Smooth muscle cell (in vitro differentiated cells): ENCODE results near the gene BSND. TPM values are rescaled to one million over a fixed set of nuclear protein-coding genes. Genes with fewer than 3 reads are reported as not detected.

Source experiments
- DNase-seq: peaks from one replicate; lab custom pipeline; 2025; ENCODE audit not compliant: unreplicated experiment; lab: John Stamatoyannopoulos, UW
- H2AFZ ChIP-seq: fragments of 200-600 bp; sonication (generic); 2 replicates; pipeline ENCODE4 v1.6.0; 2016; ENCODE audit warnings: antibody characterized with exemption, low read depth, mild to moderate bottlenecking
- H3F3A ChIP-seq: fragments of 200-600 bp; sonication (generic); 2 replicates; pipeline ENCODE4 v1.6.0; 2017; ENCODE audit warnings: antibody characterized with exemption, low read depth
- H3K27ac ChIP-seq: fragments of 200-600 bp; sonication (generic); 2 replicates; pipeline ENCODE4 v1.5.1; 2016; ENCODE audit warnings: low read depth, mild to moderate bottlenecking
- H3K27me3 ChIP-seq: fragments of 200-600 bp; sonication (generic); 2 replicates; pipeline ENCODE4 v1.6.1; 2016; ENCODE audit warnings: low read depth, mild to moderate bottlenecking
- H3K36me3 ChIP-seq: fragments of 200-600 bp; sonication (generic); 2 replicates; pipeline ENCODE4 v1.5.1; 2016; ENCODE audit warnings: low read depth
- H3K4me1 ChIP-seq: fragments of 200-600 bp; sonication (generic); 2 replicates; pipeline ENCODE4 v1.5.1; 2016; ENCODE audit warnings: low read depth
- H3K4me2 ChIP-seq: fragments of 200-600 bp; sonication (generic); 2 replicates; pipeline ENCODE4 v1.6.0; 2016; ENCODE audit warnings: mild to moderate bottlenecking
- H3K4me3 ChIP-seq: fragments of 200-600 bp; sonication (generic); 2 replicates; pipeline ENCODE4 v1.5.1; 2016; ENCODE audit warnings: mild to moderate bottlenecking
- H3K79me2 ChIP-seq: fragments of 200-600 bp; sonication (generic); 2 replicates; pipeline ENCODE4 v1.6.0; 2016; ENCODE audit warnings: low read depth, mild to moderate bottlenecking
- H3K9ac ChIP-seq: fragments of 200-600 bp; sonication (generic); 2 replicates; pipeline ENCODE4 v1.6.0; 2016; ENCODE audit warnings: low read depth
- H3K9me3 ChIP-seq: fragments of 200-600 bp; sonication (generic); replicated peaks from 2 replicates; pipeline ENCODE4 v1.5.1; 2016; ENCODE audit warnings: low read depth
- H4K20me1 ChIP-seq: fragments of 200-600 bp; sonication (generic); 2 replicates; pipeline ENCODE4 v1.6.0; 2016; ENCODE audit warnings: low read depth
- WGBS: methylation state at CpG from one replicate; pipeline ENCODE4 v1.1.7; 2016; ENCODE audit warnings: low lambda C conversion rate; 5-methylcytosine and 5-hydroxymethylcytosine counted together
- polyA plus RNA-seq: library from polyadenylated mRNA; unstranded; fragments of >200 nt; fragmentation: Nextera tagmentation; extraction: Ambion mirVana; gene quantifications from 2 replicates; pipeline ENCODE4 v1.2.1, GENCODE V29; 2016
- total RNA-seq: library from RNA; depleted of rRNA; stranded (reverse); fragments of >200 nt; gene quantifications from 2 replicates; pipeline ENCODE4 v1.2.3, GENCODE V29; 2014
- TF ChIP-seq, protein P1 (sequence below): fragments of 200-600 bp; sonication (generic); IDR thresholded peaks from 2 replicates; pipeline ENCODE4 v1.5.1; 2017; ENCODE audit warnings: borderline replicate concordance, mild to moderate bottlenecking, antibody characterized with exemption; ENCODE audit not compliant: insufficient read depth, poor library complexity, severe bottlenecking

BSND gene
- total and polyA plus RNA-seq, 2 experiments from 2014 or later = not detected

DNA sequence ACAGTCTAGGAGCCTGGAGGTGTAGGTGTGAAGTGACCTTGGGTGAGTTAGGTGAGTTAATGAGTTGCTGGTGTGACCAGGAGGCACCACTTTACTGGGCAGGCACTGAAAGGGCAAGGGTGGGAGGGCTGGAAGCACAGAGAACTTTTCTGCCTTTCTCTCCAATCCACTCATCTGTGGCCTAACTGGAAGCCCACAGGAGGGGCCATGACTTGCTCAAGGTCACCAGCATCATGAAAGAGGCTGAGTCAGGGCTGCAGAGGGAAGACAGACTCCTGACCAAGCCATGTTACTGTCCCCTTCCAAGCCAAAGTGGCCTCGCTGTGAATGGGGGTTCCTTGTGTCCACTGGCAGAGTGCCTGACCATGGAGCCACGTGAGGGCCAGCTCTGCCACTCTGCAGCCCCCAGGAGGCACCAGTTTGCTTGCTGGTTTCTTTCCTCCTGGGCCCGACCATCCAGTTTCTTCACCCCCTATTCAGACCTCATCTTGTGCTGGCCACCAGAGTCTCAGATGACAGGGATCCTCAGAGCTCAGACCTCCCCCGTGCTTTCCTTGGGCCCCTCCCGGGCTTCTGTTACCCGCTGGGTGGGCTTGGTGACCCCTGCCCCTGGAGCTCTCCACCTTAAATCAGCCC lies 4.3 kb upstream of the BSND start:
- H3K4me1 ChIP-seq = no peaks in the 10 kb centered on the region
- DNase-seq = no peak
- peaks cover 45% of the 10 kb centered on the region for H3K27me3 ChIP-seq
- no peaks in the 10 kb centered on the region for H3K36me3 ChIP-seq
- 59% methylated on average over 6 of the region's 6 CpGs for WGBS
- H3K9ac ChIP-seq = no peak overlapping the region
- H3K79me2 ChIP-seq = no peaks in the 10 kb centered on the region
- H3K27ac ChIP-seq = no peak overlapping the region
- no peaks in the 10 kb centered on the region for H3F3A ChIP-seq
- no peak overlapping the region for H3K4me3 ChIP-seq
- H4K20me1 ChIP-seq = no peaks in the 10 kb centered on the region
- H3K4me2 ChIP-seq = no peak overlapping the region
- TF ChIP-seq, protein P1, sequence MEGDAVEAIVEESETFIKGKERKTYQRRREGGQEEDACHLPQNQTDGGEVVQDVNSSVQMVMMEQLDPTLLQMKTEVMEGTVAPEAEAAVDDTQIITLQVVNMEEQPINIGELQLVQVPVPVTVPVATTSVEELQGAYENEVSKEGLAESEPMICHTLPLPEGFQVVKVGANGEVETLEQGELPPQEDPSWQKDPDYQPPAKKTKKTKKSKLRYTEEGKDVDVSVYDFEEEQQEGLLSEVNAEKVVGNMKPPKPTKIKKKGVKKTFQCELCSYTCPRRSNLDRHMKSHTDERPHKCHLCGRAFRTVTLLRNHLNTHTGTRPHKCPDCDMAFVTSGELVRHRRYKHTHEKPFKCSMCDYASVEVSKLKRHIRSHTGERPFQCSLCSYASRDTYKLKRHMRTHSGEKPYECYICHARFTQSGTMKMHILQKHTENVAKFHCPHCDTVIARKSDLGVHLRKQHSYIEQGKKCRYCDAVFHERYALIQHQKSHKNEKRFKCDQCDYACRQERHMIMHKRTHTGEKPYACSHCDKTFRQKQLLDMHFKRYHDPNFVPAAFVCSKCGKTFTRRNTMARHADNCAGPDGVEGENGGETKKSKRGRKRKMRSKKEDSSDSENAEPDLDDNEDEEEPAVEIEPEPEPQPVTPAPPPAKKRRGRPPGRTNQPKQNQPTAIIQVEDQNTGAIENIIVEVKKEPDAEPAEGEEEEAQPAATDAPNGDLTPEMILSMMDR = no peak
- H3K9me3 ChIP-seq = no peaks in the 10 kb centered on the region
- no peak overlapping the region for H2AFZ ChIP-seq

DNA sequence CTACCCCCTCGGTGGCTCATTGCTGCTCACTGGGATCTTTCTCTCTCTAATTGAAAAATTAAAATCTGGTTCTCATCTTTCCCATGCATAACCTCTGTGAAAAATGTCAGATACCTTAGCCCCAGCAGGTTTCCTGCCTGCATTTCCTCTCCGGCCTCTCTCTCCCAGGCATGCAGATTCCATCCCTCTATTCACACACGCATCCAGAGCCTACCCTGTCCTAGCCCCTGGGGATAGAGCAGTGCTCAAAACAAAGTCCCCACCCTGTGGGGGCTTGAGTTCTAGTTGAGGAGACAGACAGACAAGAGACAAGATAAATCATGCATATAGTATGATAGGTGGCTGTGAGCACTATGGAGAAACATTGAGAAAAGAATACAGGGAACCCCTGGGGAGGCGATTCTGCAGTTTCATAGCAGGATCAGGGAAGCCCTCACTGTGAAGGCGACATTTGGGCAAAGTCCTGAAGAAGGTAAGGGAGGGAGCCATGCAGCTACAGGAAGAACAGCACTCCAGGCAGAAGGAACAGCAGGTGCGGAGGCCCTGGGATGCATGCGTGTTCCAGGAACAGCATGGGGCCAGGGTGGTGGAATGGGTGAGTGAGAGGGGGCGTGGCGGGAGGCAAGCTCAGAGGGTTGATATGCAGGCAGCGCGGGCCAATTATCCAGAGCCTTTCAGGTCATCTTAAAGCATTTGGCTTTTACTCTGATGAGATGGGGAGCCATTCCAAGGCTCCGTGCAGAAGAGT lies 3.5 kb upstream of the BSND start:
- H3K27me3 ChIP-seq = peaks cover 52% of the 10 kb centered on the region
- H3K27ac ChIP-seq = no peak overlapping the region
- no peaks in the 10 kb centered on the region for H3K4me1 ChIP-seq
- TF ChIP-seq, protein P1 = no peak
- no peaks in the 10 kb centered on the region for H4K20me1 ChIP-seq
- 44% methylated on average over 12 of the region's 12 CpGs for WGBS
- H3K4me3 ChIP-seq = no peak overlapping the region
- no peak overlapping the region for H3K4me2 ChIP-seq
- H3K79me2 ChIP-seq = no peaks in the 10 kb centered on the region
- no peaks in the 10 kb centered on the region for H3K9me3 ChIP-seq
- no peak overlapping the region for H2AFZ ChIP-seq
- DNase-seq = no peak
- no peak overlapping the region for H3K9ac ChIP-seq
- no peaks in the 10 kb centered on the region for H3K36me3 ChIP-seq
- no peaks in the 10 kb centered on the region for H3F3A ChIP-seq

DNA sequence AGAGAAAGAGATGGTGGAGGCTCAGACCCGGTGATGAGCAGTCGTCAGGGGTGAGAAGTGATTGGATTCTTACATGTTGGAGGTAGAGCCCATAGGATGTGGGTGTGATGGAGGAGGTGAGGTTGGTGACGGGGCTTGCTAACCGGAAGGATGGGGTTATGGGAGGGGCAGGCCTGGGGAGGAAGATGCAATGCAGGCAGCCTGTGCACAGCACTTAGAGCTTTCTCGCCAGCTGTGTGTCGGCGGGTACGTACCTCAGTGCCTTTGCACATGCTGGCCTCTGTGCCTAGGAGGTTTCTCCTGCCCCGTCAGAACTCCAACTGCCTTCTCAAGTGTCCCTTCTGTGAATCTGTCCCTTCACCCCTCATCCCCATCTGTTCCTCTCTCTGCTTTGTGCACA lies 2.9 kb upstream of the BSND start:
- Histone ChIP-seq H2AFZ (no peak overlapping the region), H3K36me3 (no peaks in the 10 kb centered on the region), H3K4me2 (no peak overlapping the region), H4K20me1 (no peaks in the 10 kb centered on the region), H3K79me2 (no peaks in the 10 kb centered on the region), H3K9me3 (no peaks in the 10 kb centered on the region), H3K4me1 (no peaks in the 10 kb centered on the region), H3K27ac (no peak overlapping the region), H3F3A (no peaks in the 10 kb centered on the region), H3K9ac (no peak overlapping the region), H3K27me3 (peaks cover 52% of the 10 kb centered on the region), H3K4me3 (no peak overlapping the region)
- TF ChIP-seq, protein P1 = no peak
- DNase-seq = no peak
- WGBS = 75% methylated on average over 9 of the region's 9 CpGs
